SK-N-SH (cell line): ENCODE data around the gene MSL3. TPM values are rescaled to one million over a fixed set of nuclear protein-coding genes. Genes with fewer than 3 reads are reported as not detected.

ENCODE experiments used
- CTCF ChIA-PET: fragments of 300-600, 350-600 bp; formaldehyde crosslinking; extraction: SDS; loops from one replicate; lab custom pipeline; 2021; lab: Yijun Ruan, JAX
- POLR2A ChIA-PET: fragments of 350-600 bp; sonication (Branson Sonifier 250); formaldehyde crosslinking; extraction: SDS; loops from one replicate; lab custom pipeline; 2020; ENCODE audit warnings: antibody characterized with exemption, inconsistent platforms; lab: Yijun Ruan, JAX
- DNase-seq: peaks from one replicate; pipeline ENCODE4 v3.0.0; 2012
- H2AFZ ChIP-seq: fragments of 200-600 bp; sonication (generic); 2 replicates; pipeline ENCODE4 v1.8.1; 2016; ENCODE audit warnings: antibody characterized with exemption, mild to moderate bottlenecking, low read depth
- H3F3A ChIP-seq: fragments of 200-600 bp; sonication (generic); replicated peaks from 2 replicates; pipeline ENCODE3; 2016; ENCODE audit warnings: antibody characterized with exemption, mild to moderate bottlenecking; ENCODE audit not compliant: insufficient read depth
- H3K27ac ChIP-seq, 2 experiments: fragments of 200-500 bp in 1 of 2; fragments of 200-600 bp in 1 of 2; sonication (Bioruptor generic) in 1 of 2; sonication (generic), shearing (Covaris generic) in 1 of 2; 2 replicates each; pipeline versions ENCODE4 v1.5.1 to v1.6.1; 2014 to 2016; ENCODE audit warnings: low read depth in 2 of 2, inconsistent platforms in 1 of 2, low read length in 1 of 2, mild to moderate bottlenecking in 1 of 2, mixed read lengths in 1 of 2
- H3K27me3 ChIP-seq: fragments of 200-600 bp; sonication (generic), shearing (Covaris generic); 2 replicates; pipeline ENCODE4 v1.6.1; 2016; ENCODE audit warnings: mixed run types; ENCODE audit not compliant: insufficient read depth
- H3K36me3 ChIP-seq, 2 experiments: fragments of 200-500 bp in 1 of 2; fragments of 200-600 bp in 1 of 2; sonication (Bioruptor generic) in 1 of 2; sonication (generic) in 1 of 2; replicated peaks in 1 of 2; 2 replicates each; pipeline versions ENCODE3 to v1.5.1; 2014 to 2016; ENCODE audit warnings: low read length in 1 of 2, mild to moderate bottlenecking in 1 of 2; ENCODE audit not compliant: insufficient read depth in 2 of 2, control insufficient read depth in 1 of 2
- H3K4me1 ChIP-seq, 2 experiments: fragments of 200-500 bp in 1 of 2; fragments of 200-600 bp in 1 of 2; sonication (Bioruptor generic) in 1 of 2; sonication (generic), shearing (Covaris generic) in 1 of 2; 2 replicates each; pipeline versions ENCODE4 v1.5.1 to v1.6.1; 2014 to 2016; ENCODE audit warnings: low read depth in 1 of 2, low read length in 1 of 2, mixed run types in 1 of 2; ENCODE audit not compliant: insufficient read depth in 2 of 2, control insufficient read depth in 1 of 2
- H3K4me2 ChIP-seq: fragments of 200-600 bp; sonication (generic), shearing (Covaris generic); 2 replicates; pipeline ENCODE4 v1.6.1; 2017; ENCODE audit warnings: mixed run types
- H3K4me3 ChIP-seq, 2 experiments: fragments of 200-500 bp in 1 of 2; fragments of 200-600 bp in 1 of 2; sonication (Bioruptor generic) in 1 of 2; sonication (generic), shearing (Covaris generic) in 1 of 2; 2 replicates each; pipeline versions ENCODE4 v1.5.1 to v1.8.1; 2014 to 2016; ENCODE audit warnings: low read depth in 2 of 2, inconsistent platforms in 1 of 2, low read length in 1 of 2, mild to moderate bottlenecking in 1 of 2, mixed read lengths in 1 of 2, moderate library complexity in 1 of 2
- H3K79me2 ChIP-seq: fragments of 200-600 bp; sonication (generic); 2 replicates; pipeline ENCODE4 v1.8.1; 2017; ENCODE audit warnings: mild to moderate bottlenecking; ENCODE audit not compliant: insufficient read depth
- H3K9ac ChIP-seq: fragments of 200-600 bp; sonication (generic); 2 replicates; pipeline ENCODE4 v1.6.1; 2017; ENCODE audit warnings: mixed run types
- H3K9me2 ChIP-seq: fragments of 200-600 bp; sonication (generic); 2 replicates; pipeline ENCODE4 v1.6.1; 2017; ENCODE audit warnings: mixed run types
- H3K9me3 ChIP-seq: fragments of 200-600 bp; sonication (generic); 2 replicates; pipeline ENCODE4 v1.6.1; 2017; ENCODE audit warnings: mixed run types, mild to moderate bottlenecking, moderate library complexity
- H4K20me1 ChIP-seq: fragments of 200-600 bp; sonication (generic); 2 replicates; pipeline ENCODE4 v1.6.1; 2017; ENCODE audit warnings: mild to moderate bottlenecking, mixed run types; ENCODE audit not compliant: insufficient read depth
- ELF1 ChIP-seq: IDR thresholded peaks from 2 replicates; pipeline ENCODE4 v1.4.0; 2012
- FOSL2 ChIP-seq: IDR thresholded peaks from 2 replicates; pipeline ENCODE4 v1.4.0; 2012; ENCODE audit warnings: low read depth, mild to moderate bottlenecking, moderate library complexity, borderline replicate concordance
- FOXJ3 ChIP-seq: sonication (generic); formaldehyde crosslinking; IDR thresholded peaks from 2 replicates; pipeline ENCODE4 v1.5.1; 2020; ENCODE audit warnings: mild to moderate bottlenecking, missing genetic modification reagents
- FOXM1 ChIP-seq: IDR thresholded peaks from 2 replicates; pipeline ENCODE4 v1.4.0; 2012; ENCODE audit warnings: low read depth, mild to moderate bottlenecking
- GABPA ChIP-seq: IDR thresholded peaks from 2 replicates; pipeline ENCODE4 v1.4.0; 2012; ENCODE audit warnings: low read depth, mild to moderate bottlenecking
- IRF3 ChIP-seq: fragments of 150-350 bp; IDR thresholded peaks from 2 replicates; pipeline ENCODE4 v1.6.1; 2016; ENCODE audit warnings: mild to moderate bottlenecking, low read depth, low read length
- JUND ChIP-seq: IDR thresholded peaks from 2 replicates; pipeline ENCODE4 v1.4.0; 2012
- NFIC ChIP-seq: IDR thresholded peaks from 2 replicates; pipeline ENCODE4 v1.4.0; 2012; ENCODE audit warnings: borderline replicate concordance
- NRF1 ChIP-seq: IDR thresholded peaks from 2 replicates; pipeline ENCODE4 v1.6.1; 2012; ENCODE audit warnings: low read depth, mild to moderate bottlenecking, low read length
- PBX3 ChIP-seq: IDR thresholded peaks from 2 replicates; pipeline ENCODE4; 2012
- POLR2AphosphoS5 ChIP-seq: IDR thresholded peaks from 2 replicates; pipeline ENCODE4 v1.6.1; 2012; ENCODE audit warnings: low read depth, low read length
- RXRA ChIP-seq: IDR thresholded peaks from 2 replicates; pipeline ENCODE4 v1.4.0; 2012; ENCODE audit warnings: low read depth, mild to moderate bottlenecking, borderline replicate concordance
- SIN3A ChIP-seq: IDR thresholded peaks from 2 replicates; pipeline ENCODE4 v1.6.1; 2012; ENCODE audit warnings: low read depth, mild to moderate bottlenecking, low read length, moderate library complexity, borderline replicate concordance
- TAF1 ChIP-seq: IDR thresholded peaks from 2 replicates; pipeline ENCODE4 v1.6.1; 2012; ENCODE audit warnings: low read depth, mild to moderate bottlenecking, low read length, moderate library complexity, borderline replicate concordance
- TCF12 ChIP-seq: IDR thresholded peaks from 2 replicates; pipeline ENCODE4 v1.4.0; 2012
- USF2 ChIP-seq: fragments of 150-350 bp; IDR thresholded peaks from 2 replicates; pipeline ENCODE4 v1.6.1; 2017; ENCODE audit warnings: antibody characterized with exemption, low read length, low read depth, borderline replicate concordance
- ZBTB33 ChIP-seq: IDR thresholded peaks from 2 replicates; pipeline ENCODE4 v1.4.0; 2012; ENCODE audit warnings: low read depth, borderline replicate concordance
- whole genome bisulfite sequencing: methylation state at CpG from one replicate; pipeline ENCODE4 v1.1.6; 2017; ENCODE audit warnings: low lambda C conversion rate; 5-methylcytosine and 5-hydroxymethylcytosine counted together
- polyA plus RNA-seq, 3 experiments: library from polyadenylated mRNA; depleted of rRNA; stranded (reverse); fragments of >200 nt; gene quantifications; 2 replicates each; pipeline ENCODE4 v1.2.3, GENCODE V29; 2012
- TF ChIP-seq, protein P1 (sequence below): fragments of 200-600 bp; sonication (generic); IDR thresholded peaks from 2 replicates; pipeline ENCODE4 v1.6.1; 2017; ENCODE audit warnings: antibody characterized with exemption, mild to moderate bottlenecking, moderate library complexity
- TF ChIP-seq, protein P2 (sequence below): IDR thresholded peaks from 2 replicates; pipeline ENCODE4 v1.6.1; 2012; ENCODE audit warnings: mild to moderate bottlenecking, low read depth, low read length, moderate library complexity

The MSL3 gene
- polyA plus RNA-seq, 1 of the 3 experiments (the other 2 are of a cell fraction) = 21.8 TPM

GRCh38 chrX:11759172-11759460, 1.1 kb downstream of the MSL3 start (continued):
- no peak for TF ChIP-seq JUND
- TF ChIP-seq POLR2AphosphoS5 = no peak
- no peak for TF ChIP-seq NRF1
- no peak for TF ChIP-seq RXRA
- TF ChIP-seq TAF1 = no peak
- TF ChIP-seq FOXM1 = no peak
- TF ChIP-seq, protein P1, sequence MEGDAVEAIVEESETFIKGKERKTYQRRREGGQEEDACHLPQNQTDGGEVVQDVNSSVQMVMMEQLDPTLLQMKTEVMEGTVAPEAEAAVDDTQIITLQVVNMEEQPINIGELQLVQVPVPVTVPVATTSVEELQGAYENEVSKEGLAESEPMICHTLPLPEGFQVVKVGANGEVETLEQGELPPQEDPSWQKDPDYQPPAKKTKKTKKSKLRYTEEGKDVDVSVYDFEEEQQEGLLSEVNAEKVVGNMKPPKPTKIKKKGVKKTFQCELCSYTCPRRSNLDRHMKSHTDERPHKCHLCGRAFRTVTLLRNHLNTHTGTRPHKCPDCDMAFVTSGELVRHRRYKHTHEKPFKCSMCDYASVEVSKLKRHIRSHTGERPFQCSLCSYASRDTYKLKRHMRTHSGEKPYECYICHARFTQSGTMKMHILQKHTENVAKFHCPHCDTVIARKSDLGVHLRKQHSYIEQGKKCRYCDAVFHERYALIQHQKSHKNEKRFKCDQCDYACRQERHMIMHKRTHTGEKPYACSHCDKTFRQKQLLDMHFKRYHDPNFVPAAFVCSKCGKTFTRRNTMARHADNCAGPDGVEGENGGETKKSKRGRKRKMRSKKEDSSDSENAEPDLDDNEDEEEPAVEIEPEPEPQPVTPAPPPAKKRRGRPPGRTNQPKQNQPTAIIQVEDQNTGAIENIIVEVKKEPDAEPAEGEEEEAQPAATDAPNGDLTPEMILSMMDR = no peak
- no peak for TF ChIP-seq FOSL2
- no peak for TF ChIP-seq NFIC

GRCh38 chrX:11759461-11760311, 1.6 kb downstream of the MSL3 start:
- H3F3A ChIP-seq = peaks cover 12% of the 10 kb centered on the region
- peaks cover 0 to 5% of the 10 kb centered on the region in 2 experiments; a peak in 3 of 4 replicates for H3K4me1 ChIP-seq
- peak overlapping the region; percentile 84 for H3K9ac ChIP-seq
- peak overlapping the region; percentile 50 to 86 for H3K27ac ChIP-seq
- no peaks in the 10 kb centered on the region for H3K27me3 ChIP-seq
- peak overlapping the region; percentile 77 for H2AFZ ChIP-seq
- H3K4me2 ChIP-seq = peak overlapping the region; percentile 72
- ChIA-PET POLR2A (no interaction called here), CTCF (interaction anchor here (0.6 to 1.7 kb wide), 4 partner anchors 11 to 216 kb away, joined by 3 to 5 read pairs (median 3); no protein-coding TSS in a partner anchor)
- H3K9me3 ChIP-seq = no peaks in the 10 kb centered on the region
- peaks cover 15% of the 10 kb centered on the region for H3K79me2 ChIP-seq
- peaks cover 36 to 41% of the 10 kb centered on the region in 2 experiments for H3K36me3 ChIP-seq
- peak; percentile 76 for DNase-seq
- WGBS = 1% methylated on average over 13 of the region's 13 CpGs
- no peaks in the 10 kb centered on the region for H3K9me2 ChIP-seq
- peak overlapping the region; percentile 68 to 80 for H3K4me3 ChIP-seq
- no peaks in the 10 kb centered on the region for H4K20me1 ChIP-seq
- 0 out of 2 replicates have a peak, but pooled peaks have one; percentile 31 for TF ChIP-seq ELF1
- no peak for TF ChIP-seq ZBTB33
- TF ChIP-seq SIN3A = no peak
- TF ChIP-seq FOXJ3 = no peak
- TF ChIP-seq TAF1 = no peak
- no peak for TF ChIP-seq TCF12
- no peak for TF ChIP-seq NRF1
- TF ChIP-seq, protein P2, sequence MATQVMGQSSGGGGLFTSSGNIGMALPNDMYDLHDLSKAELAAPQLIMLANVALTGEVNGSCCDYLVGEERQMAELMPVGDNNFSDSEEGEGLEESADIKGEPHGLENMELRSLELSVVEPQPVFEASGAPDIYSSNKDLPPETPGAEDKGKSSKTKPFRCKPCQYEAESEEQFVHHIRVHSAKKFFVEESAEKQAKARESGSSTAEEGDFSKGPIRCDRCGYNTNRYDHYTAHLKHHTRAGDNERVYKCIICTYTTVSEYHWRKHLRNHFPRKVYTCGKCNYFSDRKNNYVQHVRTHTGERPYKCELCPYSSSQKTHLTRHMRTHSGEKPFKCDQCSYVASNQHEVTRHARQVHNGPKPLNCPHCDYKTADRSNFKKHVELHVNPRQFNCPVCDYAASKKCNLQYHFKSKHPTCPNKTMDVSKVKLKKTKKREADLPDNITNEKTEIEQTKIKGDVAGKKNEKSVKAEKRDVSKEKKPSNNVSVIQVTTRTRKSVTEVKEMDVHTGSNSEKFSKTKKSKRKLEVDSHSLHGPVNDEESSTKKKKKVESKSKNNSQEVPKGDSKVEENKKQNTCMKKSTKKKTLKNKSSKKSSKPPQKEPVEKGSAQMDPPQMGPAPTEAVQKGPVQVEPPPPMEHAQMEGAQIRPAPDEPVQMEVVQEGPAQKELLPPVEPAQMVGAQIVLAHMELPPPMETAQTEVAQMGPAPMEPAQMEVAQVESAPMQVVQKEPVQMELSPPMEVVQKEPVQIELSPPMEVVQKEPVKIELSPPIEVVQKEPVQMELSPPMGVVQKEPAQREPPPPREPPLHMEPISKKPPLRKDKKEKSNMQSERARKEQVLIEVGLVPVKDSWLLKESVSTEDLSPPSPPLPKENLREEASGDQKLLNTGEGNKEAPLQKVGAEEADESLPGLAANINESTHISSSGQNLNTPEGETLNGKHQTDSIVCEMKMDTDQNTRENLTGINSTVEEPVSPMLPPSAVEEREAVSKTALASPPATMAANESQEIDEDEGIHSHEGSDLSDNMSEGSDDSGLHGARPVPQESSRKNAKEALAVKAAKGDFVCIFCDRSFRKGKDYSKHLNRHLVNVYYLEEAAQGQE = no peak
- TF ChIP-seq GABPA = peak; percentile 77
- no peak for TF ChIP-seq FOSL2
- TF ChIP-seq PBX3 = peak; percentile 95
- peak; percentile 35; the same call in 1 of the 2 replicates for TF ChIP-seq IRF3
- no peak for TF ChIP-seq USF2
